GM20000 (cell line): ENCODE measurements around the gene PNLIPRP2.

ENCODE experiments used
- DNase-seq: peaks from one replicate; pipeline ENCODE4 v3.0.0; 2012; ENCODE audit warnings: low spot score
- TF ChIP-seq, protein P1 (sequence below): IDR thresholded peaks from 2 replicates; pipeline ENCODE4 v1.5.1; 2012; ENCODE audit warnings: mild to moderate bottlenecking, control low read depth; ENCODE audit errors: extremely low read depth, missing control alignments

PNLIPRP2 gene

GRCh38 chr10:116667484-116667883 is 46.7 kb downstream of the PNLIPRP2 start:
- TF ChIP-seq, protein P1, sequence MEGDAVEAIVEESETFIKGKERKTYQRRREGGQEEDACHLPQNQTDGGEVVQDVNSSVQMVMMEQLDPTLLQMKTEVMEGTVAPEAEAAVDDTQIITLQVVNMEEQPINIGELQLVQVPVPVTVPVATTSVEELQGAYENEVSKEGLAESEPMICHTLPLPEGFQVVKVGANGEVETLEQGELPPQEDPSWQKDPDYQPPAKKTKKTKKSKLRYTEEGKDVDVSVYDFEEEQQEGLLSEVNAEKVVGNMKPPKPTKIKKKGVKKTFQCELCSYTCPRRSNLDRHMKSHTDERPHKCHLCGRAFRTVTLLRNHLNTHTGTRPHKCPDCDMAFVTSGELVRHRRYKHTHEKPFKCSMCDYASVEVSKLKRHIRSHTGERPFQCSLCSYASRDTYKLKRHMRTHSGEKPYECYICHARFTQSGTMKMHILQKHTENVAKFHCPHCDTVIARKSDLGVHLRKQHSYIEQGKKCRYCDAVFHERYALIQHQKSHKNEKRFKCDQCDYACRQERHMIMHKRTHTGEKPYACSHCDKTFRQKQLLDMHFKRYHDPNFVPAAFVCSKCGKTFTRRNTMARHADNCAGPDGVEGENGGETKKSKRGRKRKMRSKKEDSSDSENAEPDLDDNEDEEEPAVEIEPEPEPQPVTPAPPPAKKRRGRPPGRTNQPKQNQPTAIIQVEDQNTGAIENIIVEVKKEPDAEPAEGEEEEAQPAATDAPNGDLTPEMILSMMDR, result no peak
- DNase-seq, result no peak

DNA sequence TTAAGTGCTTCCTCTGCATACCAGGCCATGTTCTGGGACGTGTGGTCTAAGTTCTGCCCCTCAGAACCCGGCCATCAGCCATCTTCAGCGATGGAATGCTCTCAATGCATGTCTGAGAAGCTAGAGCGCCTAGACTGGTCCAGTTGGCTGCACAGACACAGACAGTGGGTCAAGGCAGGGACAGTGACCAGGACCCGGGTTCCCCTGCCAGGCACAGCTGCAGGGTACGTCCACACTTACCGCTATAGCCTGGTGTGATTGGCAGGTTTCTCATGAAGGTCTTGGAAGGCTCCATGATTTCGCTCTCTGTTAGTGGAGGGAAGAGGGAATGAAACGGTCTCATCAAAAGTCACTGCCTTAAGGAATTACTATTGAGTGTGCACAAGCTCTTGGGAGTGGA is 47.3 kb downstream of the PNLIPRP2 start:
- TF ChIP-seq, protein P1, result no peak
- no peak for DNase-seq

GRCh38 chr10:116668446-116668845 is 47.7 kb downstream of the PNLIPRP2 start:
- TF ChIP-seq, protein P1, result no peak
- no peak for DNase-seq

- no peak for DNase-seq
- TF ChIP-seq, protein P1, result no peak
Observed at GRCh38 chr10:116669080-116669479, 48.3 kb downstream of the PNLIPRP2 start.

- DNase-seq, result no peak
- TF ChIP-seq, protein P1, result no peak
Observed at GRCh38 chr10:116669832-116670644, 49.3 kb downstream of the PNLIPRP2 start.

DNA sequence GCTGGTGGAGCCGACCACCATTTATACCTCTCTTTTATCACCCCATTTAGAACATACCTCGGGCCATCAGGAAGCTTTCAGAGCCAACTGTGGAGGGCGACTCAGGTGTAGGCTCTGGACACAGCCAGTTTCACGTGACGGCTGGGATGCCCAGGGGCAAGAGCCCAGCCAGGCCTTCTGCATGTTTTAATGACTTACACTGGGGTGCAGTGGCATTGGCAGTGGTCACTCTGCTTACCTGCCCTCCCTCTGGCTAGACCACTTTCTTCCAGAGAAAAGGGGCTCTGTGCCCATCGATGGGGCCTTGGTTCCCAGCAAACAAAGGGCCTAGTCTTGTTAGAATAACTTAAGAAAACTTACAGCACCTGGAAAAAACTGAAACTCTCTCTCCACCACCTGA is 50.0 kb downstream of the PNLIPRP2 start:
- no peak for DNase-seq
- TF ChIP-seq, protein P1, result no peak

DNA sequence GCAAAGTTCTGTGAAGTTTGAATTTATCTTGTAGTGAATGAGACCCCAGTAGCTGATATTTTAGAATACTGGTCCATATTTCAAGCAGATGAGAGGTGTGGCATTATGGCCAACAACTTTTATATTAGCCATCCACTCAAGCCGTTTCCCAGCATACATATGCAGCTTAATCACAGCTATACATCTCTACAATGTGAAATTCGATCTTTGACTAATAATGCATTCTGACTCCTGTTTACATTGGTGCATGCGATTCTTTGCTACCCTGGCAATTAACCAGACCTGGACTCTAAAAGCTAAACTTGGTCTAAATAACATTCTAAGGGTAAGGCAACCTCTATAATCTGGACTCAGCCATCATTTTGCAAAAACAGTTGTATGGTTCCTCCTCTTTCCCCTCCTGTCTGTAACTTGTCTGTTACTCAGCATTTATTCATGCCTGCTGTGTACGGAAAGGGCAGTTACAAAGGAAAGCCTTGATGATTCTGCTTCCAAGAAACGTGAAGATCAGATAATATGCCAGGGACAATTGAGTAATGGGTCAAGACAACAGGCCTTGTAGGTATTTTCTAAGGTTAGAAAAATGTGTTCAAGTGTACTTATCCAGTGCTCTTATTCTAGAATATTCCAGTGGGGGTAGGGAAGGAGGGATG is 50.6 kb downstream of the PNLIPRP2 start:
- TF ChIP-seq, protein P1, result no peak
- no peak for DNase-seq
